HEK293 (cell line): Measurements from ENCODE around the gene CCDC12.

Source experiments
- CTCF ChIA-PET: fragments of 350-600 bp; formaldehyde crosslinking; extraction: SDS; loops from one replicate; lab custom pipeline; 2021; ENCODE audit warnings: antibody characterized with exemption; lab: Yijun Ruan, JAX
- POLR2A ChIA-PET: fragments of 300-600 bp; formaldehyde crosslinking; extraction: SDS; loops from one replicate; lab custom pipeline; 2020; ENCODE audit warnings: antibody characterized with exemption, inconsistent platforms; lab: Yijun Ruan, JAX
- H3K27ac ChIP-seq: fragments of 200-500 bp; sonication (Bioruptor generic); 2 replicates; pipeline ENCODE4 v1.5.1; 2014; ENCODE audit warnings: low read depth, low read length, control low read depth, inconsistent platforms; ENCODE audit errors: extremely low read depth
- H3K36me3 ChIP-seq, 2 experiments: fragments of 200-500 bp in 1 of 2; sonication (Bioruptor generic) in 1 of 2; 1 replicate in 1 of 2; 2 replicates in 1 of 2; pipeline ENCODE4 v1.5.1; 2014 to 2017; ENCODE audit warnings: inconsistent platforms in 2 of 2, low read length in 2 of 2; ENCODE audit not compliant: control insufficient read depth in 2 of 2, insufficient read depth in 1 of 2
- H3K4me1 ChIP-seq: fragments of 200-500 bp; sonication (Bioruptor generic); 2 replicates; pipeline ENCODE4 v1.5.1; 2014; ENCODE audit warnings: mild to moderate bottlenecking, low read length, inconsistent platforms; ENCODE audit not compliant: control insufficient read depth, insufficient read depth
- H3K4me3 ChIP-seq: 2 replicates; pipeline ENCODE4 v1.5.1; 2011; ENCODE audit warnings: low read depth, mild to moderate bottlenecking, control low read depth, low read length, moderate library complexity
- H3K9me3 ChIP-seq: fragments of 200-500 bp; sonication (Bioruptor generic); 2 replicates; pipeline ENCODE4 v1.5.1; 2014; ENCODE audit warnings: low read depth, low read length, inconsistent platforms; ENCODE audit not compliant: control insufficient read depth, insufficient read depth
- BCL11A ChIP-seq: fragments of 450-650 bp; formaldehyde crosslinking; IDR thresholded peaks from 2 replicates; pipeline ENCODE4 v1.5.1; 2016; ENCODE audit warnings: low read depth, missing biosample characterization, missing genetic modification characterization
- GLI4 ChIP-seq: fragments of 450-650 bp; formaldehyde crosslinking; IDR thresholded peaks from 2 replicates; pipeline ENCODE4 v1.5.1; 2016; ENCODE audit warnings: missing biosample characterization, missing genetic modification characterization
- IKZF3 ChIP-seq: fragments of 450-650 bp; IDR thresholded peaks from 2 replicates; pipeline ENCODE4 v1.5.0; 2018; ENCODE audit warnings: missing biosample characterization, mild to moderate bottlenecking, missing genetic modification characterization, moderate library complexity
- MEIS1 ChIP-seq: sonication (generic); formaldehyde crosslinking; IDR thresholded peaks from 2 replicates; pipeline ENCODE4 v1.8.1; 2022; ENCODE audit warnings: missing genetic modification reagents, mild to moderate bottlenecking, borderline replicate concordance
- SCRT2 ChIP-seq: fragments of 450-650 bp; formaldehyde crosslinking; IDR thresholded peaks from 2 replicates; pipeline ENCODE4 v1.5.1; 2016; ENCODE audit warnings: missing biosample characterization, missing genetic modification characterization
- SP2 ChIP-seq: fragments of 450-650 bp; formaldehyde crosslinking; IDR thresholded peaks from 2 replicates; pipeline ENCODE4 v1.5.1; 2016; ENCODE audit warnings: missing biosample characterization, missing genetic modification characterization
- ZBTB8A ChIP-seq: fragments of 450-650 bp; formaldehyde crosslinking; IDR thresholded peaks from 2 replicates; pipeline ENCODE4 v1.5.1; 2016; ENCODE audit warnings: missing biosample characterization, missing genetic modification characterization
- ZNF121 ChIP-seq: fragments of 450-650 bp; formaldehyde crosslinking; IDR thresholded peaks from 2 replicates; pipeline ENCODE4 v1.5.1; 2016; ENCODE audit warnings: missing biosample characterization, missing genetic modification characterization
- ZNF223 ChIP-seq: fragments of 450-650 bp; formaldehyde crosslinking; IDR thresholded peaks from 2 replicates; pipeline ENCODE4 v1.5.1; 2016; ENCODE audit warnings: missing biosample characterization, missing genetic modification characterization
- ZNF248 ChIP-seq: fragments of 450-650 bp; formaldehyde crosslinking; IDR thresholded peaks from 2 replicates; pipeline ENCODE4 v1.5.1; 2017; ENCODE audit warnings: missing biosample characterization, missing genetic modification characterization
- ZNF274 ChIP-seq, 2 experiments: fragments of 200-500 bp in 1 of 2; fragments of 450-650 bp in 1 of 2; sonication (Bioruptor generic) in 1 of 2; formaldehyde crosslinking in 1 of 2; IDR thresholded peaks; 2 replicates each; pipeline versions ENCODE4 v1.5.1 to v1.6.1; 2014 to 2016; ENCODE audit warnings: borderline replicate concordance in 1 of 2, inconsistent platforms in 1 of 2, low read length in 1 of 2, missing biosample characterization in 1 of 2, missing genetic modification characterization in 1 of 2
- ZNF335 ChIP-seq: fragments of 450-650 bp; formaldehyde crosslinking; conservative IDR thresholded peaks from 2 replicates; pipeline ENCODE4 v1.5.1; 2016; ENCODE audit warnings: missing biosample characterization, missing genetic modification characterization
- ZNF416 ChIP-seq: fragments of 450-650 bp; formaldehyde crosslinking; IDR thresholded peaks from 2 replicates; pipeline ENCODE4 v1.5.1; 2016; ENCODE audit warnings: missing biosample characterization, missing genetic modification characterization
- ZNF521 ChIP-seq: fragments of 450-650 bp; formaldehyde crosslinking; IDR thresholded peaks from 2 replicates; pipeline ENCODE4 v1.5.1; 2017; ENCODE audit warnings: missing biosample characterization, mild to moderate bottlenecking, missing genetic modification characterization
- ZNF561 ChIP-seq: fragments of 450-650 bp; IDR thresholded peaks from 2 replicates; pipeline ENCODE4 v1.5.1; 2018; ENCODE audit warnings: missing biosample characterization, missing genetic modification characterization, borderline replicate concordance
- ZNF610 ChIP-seq: fragments of 450-650 bp; formaldehyde crosslinking; IDR thresholded peaks from 2 replicates; pipeline ENCODE4 v1.5.1; 2016; ENCODE audit warnings: missing biosample characterization, missing genetic modification characterization, borderline replicate concordance
- ZNF660 ChIP-seq: fragments of 450-650 bp; IDR thresholded peaks from 2 replicates; pipeline ENCODE4 v1.5.1; 2018; ENCODE audit warnings: missing biosample characterization, mild to moderate bottlenecking, missing genetic modification characterization
- ZNF701 ChIP-seq: fragments of 450-650 bp; formaldehyde crosslinking; IDR thresholded peaks from 2 replicates; pipeline ENCODE4 v1.5.1; 2016; ENCODE audit warnings: missing biosample characterization, missing genetic modification characterization
- ZNF785 ChIP-seq: fragments of 450-650 bp; formaldehyde crosslinking; IDR thresholded peaks from 2 replicates; pipeline ENCODE4 v1.5.1; 2016; ENCODE audit warnings: missing biosample characterization, missing genetic modification characterization
- TF ChIP-seq, protein P1 (sequence below): fragments of 450-650 bp; formaldehyde crosslinking; IDR thresholded peaks from 2 replicates; pipeline ENCODE4 v1.5.1; 2017; ENCODE audit warnings: missing biosample characterization, missing genetic modification characterization
- TF ChIP-seq, protein P2 (sequence below): fragments of 450-650 bp; formaldehyde crosslinking; IDR thresholded peaks from 2 replicates; pipeline ENCODE4 v1.5.1; 2016; ENCODE audit warnings: missing biosample characterization, missing genetic modification characterization

The CCDC12 gene

DNA sequence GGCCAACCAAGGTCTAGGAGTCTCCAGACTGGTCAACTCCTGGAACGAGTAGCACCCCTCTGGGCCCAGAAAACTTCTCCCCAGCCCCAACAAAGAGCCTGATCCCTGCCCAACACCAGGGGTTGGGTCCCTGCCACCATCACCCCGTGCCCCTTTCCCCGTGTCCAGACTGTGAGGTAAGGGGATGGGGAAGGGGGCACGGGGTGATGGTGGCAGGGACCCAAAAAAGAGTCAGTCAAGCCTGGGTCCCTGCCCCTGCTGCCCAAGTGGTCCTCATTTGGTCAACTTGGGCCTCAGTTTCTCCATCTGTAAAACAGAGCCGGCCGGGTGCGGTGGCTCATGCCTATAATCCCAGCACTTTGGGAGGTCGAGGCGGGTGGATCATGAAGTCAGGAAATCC lies 1.8 kb upstream of the CCDC12 start:
- ChIA-PET CTCF (interaction anchor here (1.2 to 2.8 kb wide), 2 partner anchors 19 to 20 kb away, joined by 5 to 6 read pairs; no protein-coding TSS in a partner anchor), POLR2A (no interaction called here)
- Histone ChIP-seq H3K9me3 (no peaks in the 10 kb centered on the region), H3K4me3 (no peak overlapping the region), H3K4me1 (no peaks in the 10 kb centered on the region), H3K36me3 (peaks cover 0 to 12% of the 10 kb centered on the region in 2 experiments; a peak in 1 of 3 replicates), H3K27ac (no peak overlapping the region)
- TF ChIP-seq ZNF701 (tag by site-specific recombination) (no peak), ZNF610 (no peak), GLI4 (tag by site-specific recombination) (no peak), ZNF561 (tag by site-specific recombination) (no peak), ZNF521 (tag by site-specific recombination) (no peak), ZBTB8A (tag by site-specific recombination) (no peak), MEIS1 (CRISPR knock-in tag) (no peak), ZNF785 (no peak), ZNF274 (IDR thresholded peaks at IDR 0.05; ENCODE audit: low read length) (no peak), ZNF274 (tag by site-specific recombination; IDR thresholded peaks at IDR 0.05; ENCODE audit: borderline replicate concordance) (no peak), ZNF416 (tag by site-specific recombination) (no peak), ZNF660 (no peak), ZNF121 (tag by site-specific recombination) (no peak), BCL11A (tag by site-specific recombination) (no peak), ZNF248 (tag by site-specific recombination) (no peak), IKZF3 (tag by site-specific recombination) (no peak)
- TF ChIP-seq, protein P1, sequence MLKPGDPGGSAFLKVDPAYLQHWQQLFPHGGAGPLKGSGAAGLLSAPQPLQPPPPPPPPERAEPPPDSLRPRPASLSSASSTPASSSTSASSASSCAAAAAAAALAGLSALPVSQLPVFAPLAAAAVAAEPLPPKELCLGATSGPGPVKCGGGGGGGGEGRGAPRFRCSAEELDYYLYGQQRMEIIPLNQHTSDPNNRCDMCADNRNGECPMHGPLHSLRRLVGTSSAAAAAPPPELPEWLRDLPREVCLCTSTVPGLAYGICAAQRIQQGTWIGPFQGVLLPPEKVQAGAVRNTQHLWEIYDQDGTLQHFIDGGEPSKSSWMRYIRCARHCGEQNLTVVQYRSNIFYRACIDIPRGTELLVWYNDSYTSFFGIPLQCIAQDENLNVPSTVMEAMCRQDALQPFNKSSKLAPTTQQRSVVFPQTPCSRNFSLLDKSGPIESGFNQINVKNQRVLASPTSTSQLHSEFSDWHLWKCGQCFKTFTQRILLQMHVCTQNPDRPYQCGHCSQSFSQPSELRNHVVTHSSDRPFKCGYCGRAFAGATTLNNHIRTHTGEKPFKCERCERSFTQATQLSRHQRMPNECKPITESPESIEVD (tag by site-specific recombination) = no peak
- TF ChIP-seq, protein P2, sequence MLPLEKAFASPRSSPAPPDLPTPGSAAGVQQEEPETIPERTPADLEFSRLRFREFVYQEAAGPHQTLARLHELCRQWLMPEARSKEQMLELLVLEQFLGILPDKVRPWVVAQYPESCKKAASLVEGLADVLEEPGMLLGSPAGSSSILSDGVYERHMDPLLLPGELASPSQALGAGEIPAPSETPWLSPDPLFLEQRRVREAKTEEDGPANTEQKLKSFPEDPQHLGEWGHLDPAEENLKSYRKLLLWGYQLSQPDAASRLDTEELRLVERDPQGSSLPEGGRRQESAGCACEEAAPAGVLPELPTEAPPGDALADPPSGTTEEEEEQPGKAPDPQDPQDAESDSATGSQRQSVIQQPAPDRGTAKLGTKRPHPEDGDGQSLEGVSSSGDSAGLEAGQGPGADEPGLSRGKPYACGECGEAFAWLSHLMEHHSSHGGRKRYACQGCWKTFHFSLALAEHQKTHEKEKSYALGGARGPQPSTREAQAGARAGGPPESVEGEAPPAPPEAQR (tag by site-specific recombination) = no peak

DNA sequence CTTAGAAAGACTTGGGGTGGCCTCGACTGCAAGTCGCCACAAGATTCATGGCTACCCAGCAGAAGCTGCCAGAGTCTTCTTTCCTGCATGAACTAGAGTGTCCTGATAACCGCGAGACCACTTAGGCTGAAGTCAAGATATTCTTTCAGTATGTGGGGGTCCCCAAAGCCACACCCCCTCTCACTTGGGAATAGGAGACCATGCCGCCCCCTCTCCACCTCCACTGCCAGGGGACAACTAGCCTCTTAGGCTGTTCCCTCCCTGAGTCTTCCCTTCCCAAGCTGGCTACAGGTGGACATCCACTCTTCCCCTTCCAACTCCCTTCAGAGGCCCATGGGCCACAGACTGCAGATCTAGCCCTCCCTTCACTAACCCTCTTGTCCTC lies 1.3 kb upstream of the CCDC12 start:
- Histone ChIP-seq H3K27ac (no peak overlapping the region), H3K9me3 (no peaks in the 10 kb centered on the region), H3K36me3 (peaks cover 0 to 12% of the 10 kb centered on the region in 2 experiments; a peak in 1 of 3 replicates), H3K4me1 (no peaks in the 10 kb centered on the region), H3K4me3 (no peak overlapping the region)
- TF ChIP-seq SCRT2 (tag by site-specific recombination) = peak; percentile 39; the same call in 1 of the 2 replicates
- no peak for TF ChIP-seq SP2 (tag by site-specific recombination)
- TF ChIP-seq ZNF223 (tag by site-specific recombination) = no peak
- no peak for TF ChIP-seq ZNF335 (tag by site-specific recombination)
- POLR2A ChIA-PET = interaction anchor here (1.3 kb wide), 1 partner anchor 16 kb away, joined by 3 read pairs; no protein-coding TSS in a partner anchor
- CTCF ChIA-PET = interaction anchor here (1.2 to 2.8 kb wide), 2 partner anchors 21 to 42 kb away, joined by 3 to 6 read pairs; no protein-coding TSS in a partner anchor
